Measurements from ENCODE around the gene HCFC2.

DNA sequence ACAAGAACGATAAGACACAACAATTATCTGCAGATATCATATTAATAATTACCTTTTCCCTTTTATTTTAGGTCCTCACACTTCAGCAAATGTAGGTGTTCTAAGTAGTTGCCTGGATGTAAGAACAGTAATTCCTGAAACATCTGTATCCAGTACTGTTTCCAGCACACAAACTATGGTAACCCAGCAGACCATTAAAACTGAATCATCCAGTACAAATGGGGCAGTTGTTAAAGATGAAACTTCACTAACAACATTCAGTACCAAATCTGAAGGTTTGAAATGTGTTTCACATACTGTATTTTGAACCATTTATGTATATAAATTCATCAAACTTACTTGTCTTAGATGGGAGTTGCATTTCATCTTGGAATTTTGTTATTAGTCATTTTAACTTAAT, 31.0 kb downstream of the HCFC2 start:
- TF ChIP-seq POLR2A (IDR thresholded peaks at IDR 0.05) (no peak), EP300 (IDR thresholded peaks at IDR 0.05) (no peak)
- TF ChIP-seq, protein P1, sequence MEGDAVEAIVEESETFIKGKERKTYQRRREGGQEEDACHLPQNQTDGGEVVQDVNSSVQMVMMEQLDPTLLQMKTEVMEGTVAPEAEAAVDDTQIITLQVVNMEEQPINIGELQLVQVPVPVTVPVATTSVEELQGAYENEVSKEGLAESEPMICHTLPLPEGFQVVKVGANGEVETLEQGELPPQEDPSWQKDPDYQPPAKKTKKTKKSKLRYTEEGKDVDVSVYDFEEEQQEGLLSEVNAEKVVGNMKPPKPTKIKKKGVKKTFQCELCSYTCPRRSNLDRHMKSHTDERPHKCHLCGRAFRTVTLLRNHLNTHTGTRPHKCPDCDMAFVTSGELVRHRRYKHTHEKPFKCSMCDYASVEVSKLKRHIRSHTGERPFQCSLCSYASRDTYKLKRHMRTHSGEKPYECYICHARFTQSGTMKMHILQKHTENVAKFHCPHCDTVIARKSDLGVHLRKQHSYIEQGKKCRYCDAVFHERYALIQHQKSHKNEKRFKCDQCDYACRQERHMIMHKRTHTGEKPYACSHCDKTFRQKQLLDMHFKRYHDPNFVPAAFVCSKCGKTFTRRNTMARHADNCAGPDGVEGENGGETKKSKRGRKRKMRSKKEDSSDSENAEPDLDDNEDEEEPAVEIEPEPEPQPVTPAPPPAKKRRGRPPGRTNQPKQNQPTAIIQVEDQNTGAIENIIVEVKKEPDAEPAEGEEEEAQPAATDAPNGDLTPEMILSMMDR (IDR thresholded peaks at IDR 0.05) = no peak

Measured in tibial nerve (tissue), 4 donors.